IPS-18c (cell line): ENCODE data around the gene CTDSP2.
"Not testable (repeated sequence)": the region's sequence is repeated elsewhere in the genome, so short reads cannot be mapped to it uniquely, and the experiment has no call there.

Experiments used
- H3K4me3 ChIP-seq: 2 replicates; pipeline ENCODE4 v1.7.0; 2013; ENCODE audit warnings: low read depth, mild to moderate bottlenecking, low read length, moderate library complexity; ENCODE audit not compliant: insufficient read depth
- H3K9me3 ChIP-seq: one replicate; pipeline ENCODE4 v1.6.1; 2013; ENCODE audit warnings: mild to moderate bottlenecking, low read length, moderate library complexity; ENCODE audit not compliant: control insufficient read depth, insufficient read depth

The CTDSP2 gene

DNA sequence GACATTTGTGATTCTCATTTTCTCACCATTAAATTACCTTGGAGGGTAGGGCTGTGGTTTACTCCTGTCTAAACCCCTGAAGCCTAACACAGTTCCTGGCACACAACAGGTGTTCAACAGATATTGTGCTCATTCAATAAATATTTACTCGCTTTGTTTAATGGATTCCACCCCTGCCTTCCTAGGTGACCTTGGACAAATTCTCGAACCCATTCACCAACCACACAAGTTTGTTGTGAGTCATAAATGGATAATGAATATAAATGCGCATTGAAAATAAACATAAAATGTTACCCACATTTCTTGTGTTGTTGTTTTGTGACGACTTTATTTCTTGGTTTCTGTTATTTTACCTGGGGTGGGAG lies 64.3 kb downstream of the CTDSP2 start:
- H3K9me3 ChIP-seq, result no peaks in the 10 kb centered on the region
- no peak overlapping the region; the same call in 1 of the 2 replicates for H3K4me3 ChIP-seq

DNA sequence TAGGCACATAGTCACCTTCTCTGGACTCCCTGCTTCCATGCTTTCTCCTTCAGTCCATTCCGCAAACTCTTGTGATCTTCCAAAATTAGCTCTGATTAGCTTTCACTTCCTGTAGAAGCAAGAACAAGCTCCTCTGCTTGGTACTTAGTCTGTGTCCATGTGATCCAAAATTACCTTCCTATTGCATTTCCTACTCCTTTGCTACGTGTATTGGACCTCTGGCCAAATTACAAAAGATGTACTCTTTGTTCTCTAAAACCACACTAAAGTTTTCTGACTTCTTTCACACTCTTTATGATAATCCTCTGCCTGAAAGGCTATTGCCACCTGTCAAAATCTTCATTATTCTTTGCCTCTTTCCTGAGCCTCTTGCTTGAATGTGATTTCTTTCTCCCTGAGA lies 64.7 kb downstream of the CTDSP2 start:
- H3K9me3 ChIP-seq, result no peaks in the 10 kb centered on the region
- H3K4me3 ChIP-seq, result no peak overlapping the region

DNA sequence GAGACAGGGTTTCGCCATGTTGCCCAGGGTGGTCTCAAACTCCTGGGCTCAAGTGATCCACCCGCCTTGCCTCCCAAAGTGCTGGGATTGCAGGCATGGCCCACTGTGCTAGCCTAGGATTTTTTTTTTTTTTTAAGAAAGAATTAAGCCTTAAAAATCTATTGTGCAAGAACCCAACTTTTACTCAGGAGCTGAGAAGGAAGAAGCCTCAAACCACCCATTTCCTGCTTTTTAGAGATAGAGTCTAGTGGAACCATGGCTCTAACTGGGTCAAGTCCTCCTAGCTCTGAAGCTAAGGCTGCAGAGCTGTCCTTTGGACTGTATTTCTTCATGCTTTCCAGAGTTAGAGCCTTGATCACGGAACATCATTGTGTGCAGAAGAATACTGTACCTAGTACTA lies 65.3 kb downstream of the CTDSP2 start:
- H3K4me3 ChIP-seq, result no peak overlapping the region

DNA sequence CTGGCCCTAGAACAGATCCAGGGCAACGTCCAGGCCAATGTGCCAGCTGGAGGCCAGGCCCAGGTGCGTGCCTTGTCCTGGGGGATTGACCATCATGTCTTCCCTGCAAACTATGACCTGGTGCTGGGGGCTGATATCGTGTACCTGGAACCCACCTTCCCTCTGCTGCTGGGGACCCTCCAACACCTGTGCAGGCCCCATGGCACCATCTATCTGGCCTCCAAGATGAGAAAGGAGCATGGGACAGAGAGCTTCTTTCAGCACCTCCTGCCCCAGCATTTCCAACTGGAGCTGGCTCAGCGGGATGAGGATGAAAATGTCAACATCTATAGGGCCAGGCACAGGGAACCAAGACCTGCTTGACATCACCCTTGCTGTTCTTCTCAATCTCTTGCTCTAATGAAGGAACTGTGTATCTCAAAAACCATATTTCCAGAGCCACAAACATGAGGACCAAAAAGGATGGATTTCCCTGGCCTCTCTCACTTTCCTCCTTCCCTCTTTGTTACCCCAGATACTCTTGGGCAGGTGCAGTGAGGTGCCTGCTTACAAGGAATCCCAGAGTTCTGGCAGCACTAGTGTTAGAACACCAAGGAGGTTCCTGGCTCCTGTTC lies 66.1 kb downstream of the CTDSP2 start:
- no peak overlapping the region for H3K4me3 ChIP-seq

More for the DNA sequence above, 65.3 kb downstream of the CTDSP2 start:
- H3K9me3 ChIP-seq, result no peaks in the 10 kb centered on the region

DNA sequence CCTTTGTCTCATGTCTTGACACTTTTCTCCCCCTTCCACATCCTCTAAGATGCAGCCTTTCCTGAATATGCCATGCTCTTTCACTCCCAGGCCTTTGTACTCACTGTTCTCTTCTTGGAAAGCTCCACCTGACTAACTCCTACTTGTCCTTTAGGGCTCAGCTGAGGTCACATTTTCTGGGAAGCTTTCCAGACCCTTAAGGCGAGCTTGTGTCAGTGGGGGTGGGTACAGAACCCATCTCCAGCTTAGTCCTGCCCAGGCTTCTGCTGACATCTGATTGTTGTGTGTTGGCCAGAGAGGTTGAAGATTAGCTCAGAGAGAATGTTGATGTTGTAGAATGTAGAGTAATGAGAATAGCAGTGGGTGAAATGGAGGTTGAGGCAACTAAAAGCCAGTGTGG lies 66.8 kb downstream of the CTDSP2 start:
- Histone ChIP-seq H3K4me3 (no peak overlapping the region), H3K9me3 (no peaks in the 10 kb centered on the region)

More for the DNA sequence above, 66.1 kb downstream of the CTDSP2 start:
- no peaks in the 10 kb centered on the region for H3K9me3 ChIP-seq

DNA sequence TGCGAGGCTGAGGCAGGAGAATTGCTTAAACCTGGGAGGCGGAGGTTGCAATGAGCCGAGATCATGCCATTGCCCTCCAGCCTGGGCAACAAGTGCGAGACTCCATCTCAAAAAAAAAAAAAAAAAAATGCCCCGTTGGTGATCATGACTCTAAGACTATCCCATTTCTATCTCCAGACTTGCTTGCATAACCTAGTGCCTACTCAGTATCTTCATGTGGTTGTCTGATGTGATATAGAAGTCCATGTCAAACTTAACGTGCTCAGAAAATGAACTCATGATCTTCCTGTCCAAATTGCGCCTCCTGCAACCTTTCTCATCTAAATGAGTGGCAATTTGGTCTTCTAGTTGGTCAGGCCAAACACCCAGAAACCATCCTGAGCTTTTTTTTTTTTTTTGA lies 68.6 kb downstream of the CTDSP2 start:
- Histone ChIP-seq H3K4me3 (no peak overlapping the region), H3K9me3 (no peaks in the 10 kb centered on the region)

DNA sequence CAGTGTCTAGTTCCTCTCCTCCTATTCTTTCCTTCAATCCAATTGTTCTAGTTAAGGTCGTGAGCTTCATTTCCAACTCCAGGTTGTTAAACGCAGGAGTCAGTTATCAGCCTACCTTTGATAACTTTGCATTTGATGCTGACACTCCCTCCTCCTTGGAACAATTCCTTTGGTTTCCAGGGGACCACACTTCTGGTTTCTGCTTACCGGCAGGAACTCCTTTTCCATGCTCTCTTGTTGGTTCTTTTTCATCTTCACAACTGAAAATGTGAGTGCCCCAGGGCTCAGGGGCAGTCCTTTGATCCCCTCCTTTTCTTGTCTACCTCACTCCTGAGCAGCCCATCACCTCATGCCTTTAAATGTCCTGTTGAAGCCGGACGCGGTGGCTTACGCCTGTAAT lies 69.2 kb downstream of the CTDSP2 start:
- H3K9me3 ChIP-seq, result no peaks in the 10 kb centered on the region
- no peak overlapping the region for H3K4me3 ChIP-seq

DNA sequence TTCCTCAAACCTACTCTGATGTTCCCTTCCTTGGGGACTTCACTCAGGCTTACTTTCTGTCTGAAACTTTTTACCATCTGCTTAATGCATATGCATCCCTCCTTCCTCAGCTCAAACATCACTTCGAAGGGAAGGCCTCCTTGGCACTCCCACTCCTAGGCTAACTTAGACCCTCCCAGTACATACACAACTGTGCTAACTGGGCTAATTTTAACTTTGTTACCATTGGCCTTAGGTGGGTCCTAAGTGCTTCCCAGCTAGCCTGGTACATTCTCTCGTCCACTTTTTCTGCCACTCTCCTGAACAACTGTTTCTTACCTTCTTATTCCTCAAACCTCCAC lies 70.3 kb downstream of the CTDSP2 start:
- Histone ChIP-seq H3K9me3 (no peaks in the 10 kb centered on the region), H3K4me3 (no peak overlapping the region)

DNA sequence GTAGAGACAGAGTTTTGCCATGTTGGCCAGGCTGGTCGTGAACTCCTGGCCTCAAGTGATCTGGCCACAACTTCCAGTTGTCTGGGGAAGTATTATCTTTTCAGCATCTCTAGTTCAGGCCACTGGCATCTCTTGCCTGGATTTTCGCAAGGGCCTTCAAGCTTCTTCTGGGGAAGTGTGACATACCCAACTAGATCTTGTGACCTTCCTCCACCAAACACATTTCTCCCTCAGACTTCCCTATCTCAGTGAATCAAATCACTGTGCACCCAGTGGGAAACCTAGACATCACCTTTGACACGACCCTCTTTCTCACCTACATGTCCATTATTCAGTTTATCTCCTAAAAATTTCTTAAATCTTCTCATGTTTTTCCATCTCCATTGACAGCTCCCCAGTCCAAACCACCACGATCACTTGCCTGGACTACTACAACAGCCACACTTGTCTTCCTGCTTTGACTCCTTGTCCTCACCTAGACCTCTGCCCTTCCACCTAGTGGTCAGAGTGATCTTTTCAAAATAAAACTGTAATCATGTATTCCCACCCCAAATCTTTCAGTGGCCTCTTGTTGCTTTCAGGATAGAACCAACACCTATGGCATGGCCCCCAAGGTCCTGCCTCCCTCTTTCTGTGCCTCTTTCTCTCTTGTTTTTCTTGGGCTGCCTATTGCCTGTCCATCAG lies 70.8 kb downstream of the CTDSP2 start:
- Histone ChIP-seq H3K4me3 (no peak overlapping the region), H3K9me3 (no peaks in the 10 kb centered on the region)

DNA sequence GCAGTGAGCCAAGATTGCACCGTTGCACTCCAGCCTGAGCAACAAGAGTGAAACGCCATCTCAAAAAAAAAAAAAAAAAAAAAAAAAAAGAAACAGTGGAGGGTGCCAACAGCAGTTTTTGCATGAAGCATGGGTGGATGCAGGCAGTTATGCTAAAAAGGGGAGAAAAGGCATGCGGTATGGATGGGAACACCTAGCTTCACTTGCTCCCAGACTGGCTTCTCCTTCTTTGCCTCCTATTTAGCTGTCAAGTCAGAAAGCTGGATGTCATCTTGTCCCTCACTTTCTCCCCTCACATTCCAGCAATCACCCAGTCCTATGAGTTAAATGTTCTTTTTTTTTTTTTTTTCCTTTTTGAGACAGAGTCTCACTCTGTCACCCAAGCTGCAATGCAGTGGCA lies 71.5 kb downstream of the CTDSP2 start:
- no peak overlapping the region for H3K4me3 ChIP-seq
- H3K9me3 ChIP-seq, result no peaks in the 10 kb centered on the region

DNA sequence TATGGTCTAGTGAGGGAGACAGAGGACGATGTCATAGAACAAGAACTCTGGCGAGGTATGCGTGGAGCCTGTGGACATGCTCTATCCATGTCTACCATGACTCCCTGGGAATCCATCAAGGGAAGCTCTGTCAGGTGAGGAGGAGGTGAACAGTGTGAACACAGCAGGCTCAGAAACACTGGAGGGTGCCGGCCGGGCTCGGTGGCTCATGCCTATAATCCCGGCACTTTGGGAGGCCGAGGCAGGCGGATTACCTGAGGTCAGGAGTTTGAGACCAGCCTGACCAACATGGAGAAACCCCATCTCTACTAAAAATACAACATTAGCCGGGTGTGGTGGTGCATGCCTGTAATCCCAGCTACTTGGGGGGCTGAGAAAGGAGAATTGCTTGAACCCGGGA lies 71.9 kb downstream of the CTDSP2 start:
- H3K9me3 ChIP-seq, H3K4me3 ChIP-seq: not testable (repeated sequence)

DNA sequence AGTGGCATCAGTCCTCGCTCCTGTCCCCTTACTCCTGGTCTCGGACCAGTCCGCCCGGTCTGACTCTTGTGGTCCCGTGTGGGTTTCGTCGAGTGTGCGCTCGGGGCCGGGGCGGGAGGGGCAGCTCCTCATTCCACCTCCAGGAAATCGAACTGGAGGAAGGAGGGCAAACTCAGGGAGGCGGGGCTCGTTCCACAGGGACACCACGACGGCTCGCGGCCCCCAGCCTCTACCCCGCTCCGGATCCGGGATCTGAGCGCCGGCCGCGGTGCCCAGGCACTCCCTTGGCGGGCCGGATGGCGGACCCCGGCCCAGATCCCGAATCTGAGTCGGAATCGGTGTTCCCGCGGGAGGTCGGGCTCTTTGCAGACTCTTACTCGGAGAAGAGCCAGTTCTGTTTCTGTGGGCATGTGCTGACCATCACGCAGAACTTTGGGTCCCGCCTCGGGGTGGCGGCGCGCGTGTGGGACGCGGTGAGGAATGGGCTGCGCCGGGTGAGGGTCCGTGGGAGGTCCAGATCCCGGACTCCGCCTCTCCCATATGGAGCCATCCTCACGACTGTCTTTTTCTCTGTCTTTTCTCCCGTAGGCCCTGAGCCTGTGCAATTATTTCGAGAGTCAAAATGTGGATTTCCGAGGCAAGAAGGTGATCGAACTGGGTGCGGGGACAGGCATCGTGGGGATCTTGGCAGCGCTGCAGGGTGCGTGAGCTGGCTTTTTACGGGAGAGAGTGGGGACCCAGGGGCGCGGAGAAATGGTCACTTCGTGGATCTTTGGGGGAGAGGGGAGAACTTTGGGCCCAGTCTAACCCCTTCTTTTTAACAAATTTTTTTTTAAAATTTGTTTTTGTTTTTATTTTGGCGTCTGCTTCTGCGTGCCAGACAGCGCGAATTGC lies 73.9 kb downstream of the CTDSP2 start, which contains the start of gene EEF1AKMT3:
TSS of gene EEF1AKMT3 (plus strand) at position 186 of the 894 bp plus-strand sequence. CDS start at position 297, 111 bp downstream.
- no peaks in the 10 kb centered on the region for H3K9me3 ChIP-seq
- H3K4me3 ChIP-seq, result peak within 1 kb of the TSS; percentile 100

DNA sequence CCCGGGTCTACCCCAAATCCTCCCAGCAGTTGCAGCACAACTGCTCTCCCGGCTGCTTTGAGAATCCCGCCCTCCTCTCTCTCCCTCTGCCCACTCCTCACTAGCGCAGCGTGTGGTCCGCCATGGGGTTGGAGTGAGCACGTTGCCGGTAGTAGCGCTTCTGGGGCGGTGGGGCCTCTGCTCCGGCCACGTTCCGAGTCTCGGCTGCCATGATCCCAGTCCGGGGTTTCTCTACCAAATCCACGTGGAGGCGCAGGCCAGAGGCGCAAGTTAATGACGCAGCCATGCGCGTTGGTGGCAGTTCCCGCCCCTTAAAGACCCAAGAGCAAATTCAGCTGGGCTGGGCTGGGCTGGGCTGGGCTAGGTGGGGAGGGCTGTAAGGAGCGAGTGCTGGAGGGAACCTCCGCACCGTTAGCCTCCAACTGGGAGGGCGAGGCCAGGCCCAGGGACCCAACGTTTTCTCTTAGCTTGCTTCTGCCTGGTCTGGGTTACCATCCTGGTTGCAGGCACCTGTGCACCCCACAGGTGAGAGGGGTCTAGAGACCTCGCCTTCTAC lies 74.6 kb downstream of the CTDSP2 start, which contains the start of gene METTL1:
TSS of gene METTL1 (minus strand) at position 233 of the 556 bp plus-strand sequence. CDS start at position 211, 22 bp downstream.
- Histone ChIP-seq H3K9me3 (no peaks in the 10 kb centered on the region), H3K4me3 (peak within 1 kb of the TSS; percentile 100)

DNA sequence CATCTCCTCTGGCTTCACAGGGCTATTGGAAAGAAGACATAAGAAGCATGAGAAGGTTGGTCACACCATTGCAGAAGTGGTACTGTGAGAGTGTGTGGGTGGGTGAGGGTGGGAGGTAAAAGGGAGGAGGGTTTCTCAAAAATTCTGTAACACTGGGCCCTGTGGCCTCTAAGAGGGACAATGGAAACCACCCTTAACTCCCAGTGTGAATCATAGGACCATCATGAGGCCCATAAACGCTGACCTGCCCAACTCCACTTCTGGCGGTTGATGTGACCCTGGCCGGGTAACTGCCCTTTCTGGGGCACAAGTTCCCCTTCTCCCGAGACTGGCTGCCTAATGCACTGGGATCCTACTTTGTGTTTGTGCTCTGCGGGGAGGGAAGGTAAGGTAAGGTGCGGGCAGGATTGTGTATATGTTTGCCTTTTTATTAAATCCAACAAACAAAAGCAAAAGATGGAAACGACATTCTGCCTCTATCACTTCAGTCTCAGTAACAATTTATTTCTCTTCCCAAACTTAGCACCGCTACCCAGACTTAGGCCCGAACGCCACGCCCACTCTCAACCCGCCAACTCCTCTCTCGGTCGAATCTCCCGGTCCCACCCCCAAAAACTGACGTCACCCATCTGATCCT lies 75.2 kb downstream of the CTDSP2 start:
- Histone ChIP-seq H3K9me3 (no peaks in the 10 kb centered on the region), H3K4me3 (peak overlapping the region; percentile 100)

DNA sequence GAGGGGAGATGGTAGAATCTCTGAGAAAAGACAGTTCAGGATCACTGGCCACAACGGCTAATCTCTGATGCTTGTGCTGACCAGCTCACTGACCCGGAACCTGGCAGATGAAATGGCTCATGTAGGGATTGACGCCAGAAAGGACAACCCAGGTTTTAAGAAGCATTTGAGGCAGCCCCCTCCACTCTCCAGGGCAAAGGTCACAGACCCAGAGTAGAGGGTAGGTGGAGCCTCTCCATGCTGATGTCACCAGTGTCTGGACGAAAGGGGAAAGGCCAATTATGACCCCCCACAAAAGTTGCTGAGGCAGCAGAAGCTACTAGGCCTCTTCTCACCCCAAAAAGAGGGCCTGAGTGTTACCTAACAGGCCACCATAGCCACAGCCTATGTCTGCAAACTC lies 75.8 kb downstream of the CTDSP2 start:
- no peaks in the 10 kb centered on the region for H3K9me3 ChIP-seq
- H3K4me3 ChIP-seq, result no peak overlapping the region
